ENCODE results near the gene ATP1A3. TPM values are rescaled to one million over a fixed set of nuclear protein-coding genes. Genes with fewer than 3 reads are reported as not detected.
"Not testable (repeated sequence)": the region's sequence is repeated elsewhere in the genome, so short reads cannot be mapped to it uniquely, and the experiment has no call there.

Gene ATP1A3
- total RNA-seq, 1 donor from 2014 or later = 375 TPM

DNA sequence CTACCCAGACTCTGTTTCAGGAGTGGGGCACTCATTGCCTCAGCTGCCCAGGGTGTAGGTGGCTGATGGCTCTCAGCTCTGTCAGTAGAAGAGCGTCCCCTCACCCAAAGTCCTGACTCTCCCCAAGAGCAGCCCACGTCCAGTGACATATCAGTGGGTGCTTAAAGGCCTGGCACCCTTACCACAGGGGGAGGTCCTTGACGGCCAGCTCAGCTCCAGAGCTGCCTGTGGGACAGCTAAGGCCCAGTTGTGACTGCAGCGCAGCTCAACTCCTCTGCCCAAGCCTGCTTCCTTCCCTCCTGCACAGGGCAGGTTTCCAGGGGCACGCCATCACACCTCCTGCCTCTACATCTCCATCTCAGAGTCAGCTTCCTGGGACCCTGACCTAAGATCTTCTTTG is 43.6 kb upstream of the ATP1A3 start:
- H3K9me3 ChIP-seq (replicated peaks) = no peaks in the 10 kb centered on the region
- H3K4me1 ChIP-seq = peaks cover 40% of the 10 kb centered on the region
- H3K4me3 ChIP-seq = no peak overlapping the region
- no peak for TF ChIP-seq CTCF (IDR thresholded peaks at IDR 0.05; ENCODE audit: borderline replicate concordance)
- no peak for DNase-seq
- H3K27ac ChIP-seq (replicated peaks) = peak overlapping the region; percentile 93
- H3K36me3 ChIP-seq = no peaks in the 10 kb centered on the region
- no peaks in the 10 kb centered on the region for H3K27me3 ChIP-seq (ENCODE audit: low read depth)
- intact Hi-C loops (cut with micrococcal nuclease) = no loop called here

- DNase-seq; H3K9me3 ChIP-seq (replicated peaks); H3K36me3 ChIP-seq; H3K4me3 ChIP-seq; intact Hi-C loops (cut with micrococcal nuclease); H3K27me3 ChIP-seq (ENCODE audit: low read depth): not testable (repeated sequence)
- H3K27ac ChIP-seq (replicated peaks) = peak overlapping the region; percentile 38
- TF ChIP-seq CTCF (IDR thresholded peaks at IDR 0.05; ENCODE audit: borderline replicate concordance) = peak; percentile 86
- H3K4me1 ChIP-seq = peaks cover 25% of the 10 kb centered on the region
Observed at GRCh38 chr19:42034640-42035391, 40.8 kb upstream of the ATP1A3 start.

DNA sequence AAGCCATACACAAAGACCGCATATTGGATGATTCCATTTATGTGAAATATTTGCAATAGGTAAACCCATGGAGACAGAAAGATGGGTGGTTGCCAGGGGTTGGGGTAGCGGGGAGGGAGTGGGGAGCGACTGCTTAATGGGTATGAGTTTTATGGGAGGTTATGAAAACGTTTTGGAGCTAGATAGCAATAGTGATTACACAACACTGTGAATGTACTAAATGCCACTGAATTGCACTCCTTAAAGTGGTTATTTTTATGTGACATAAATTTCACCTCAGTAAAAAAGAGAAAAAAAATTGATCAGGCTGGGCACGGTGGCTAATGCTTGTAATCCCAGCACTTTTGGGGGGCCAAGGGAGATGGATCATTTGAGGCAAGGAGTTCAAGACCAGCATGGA is 39.4 kb upstream of the ATP1A3 start:
- no peak for DNase-seq

GRCh38 chr19:42032431-42032830 is 38.4 kb upstream of the ATP1A3 start:
- H3K36me3 ChIP-seq = no peaks in the 10 kb centered on the region
- H3K4me3 ChIP-seq = no peak overlapping the region
- TF ChIP-seq CTCF (IDR thresholded peaks at IDR 0.05; ENCODE audit: borderline replicate concordance) = no peak
- peaks cover 7% of the 10 kb centered on the region for H3K4me1 ChIP-seq
- no peak for DNase-seq
- H3K27me3 ChIP-seq (ENCODE audit: low read depth) = peaks cover 15% of the 10 kb centered on the region
- no peak overlapping the region for H3K27ac ChIP-seq (replicated peaks)
- intact Hi-C loops (cut with micrococcal nuclease) = no loop called here
- H3K9me3 ChIP-seq (replicated peaks) = no peaks in the 10 kb centered on the region

More for the DNA sequence above, 39.4 kb upstream of the ATP1A3 start:
- no peak overlapping the region for H3K4me3 ChIP-seq
- H3K36me3 ChIP-seq = no peaks in the 10 kb centered on the region
- no peak overlapping the region for H3K27ac ChIP-seq (replicated peaks)
- H3K4me1 ChIP-seq = peaks cover 17% of the 10 kb centered on the region
- TF ChIP-seq CTCF (IDR thresholded peaks at IDR 0.05; ENCODE audit: borderline replicate concordance) = no peak
- H3K9me3 ChIP-seq (replicated peaks) = no peaks in the 10 kb centered on the region
- peaks cover 6% of the 10 kb centered on the region for H3K27me3 ChIP-seq (ENCODE audit: low read depth)
- intact Hi-C loops (cut with micrococcal nuclease) = no loop called here

GRCh38 chr19:42030645-42031440 is 36.8 kb upstream of the ATP1A3 start:
- Histone ChIP-seq H3K4me3 (no peak overlapping the region), H3K27me3 (ENCODE audit: low read depth) (peaks cover 24% of the 10 kb centered on the region), H3K36me3 (no peaks in the 10 kb centered on the region), H3K4me1 (peaks cover 5% of the 10 kb centered on the region), H3K27ac (replicated peaks) (no peak overlapping the region), H3K9me3 (replicated peaks) (no peaks in the 10 kb centered on the region)
- intact Hi-C loops (cut with micrococcal nuclease) = no loop called here
- no peak for DNase-seq
- TF ChIP-seq CTCF (IDR thresholded peaks at IDR 0.05; ENCODE audit: borderline replicate concordance) = no peak
